Measurements from ENCODE around the gene FXYD3. TPM values are rescaled to one million over a fixed set of nuclear protein-coding genes. Genes with fewer than 3 reads are reported as not detected.

The FXYD3 gene
- total RNA-seq, 1 donor from 2014 or later: not detected

GRCh38 chr19:35156673-35157014 lies 41.0 kb downstream of the FXYD3 start:
- Mint-ChIP-seq H3K36me3 (ENCODE audit: low read depth, unreplicated experiment) (peaks cover 31% of the 10 kb centered on the region), H3K27ac (ENCODE audit: unreplicated experiment) (no peak overlapping the region), H3K4me3 (ENCODE audit: unreplicated experiment) (peak overlapping the region; percentile 70), H3K4me1 (ENCODE audit: unreplicated experiment) (peaks cover 21% of the 10 kb centered on the region), H3K9me3 (ENCODE audit: unreplicated experiment) (no peaks in the 10 kb centered on the region), H3K27me3 (ENCODE audit: unreplicated experiment) (peaks cover 8% of the 10 kb centered on the region)
- no peak for DNase-seq (ENCODE audit: low spot score)
- no peak for TF ChIP-seq CTCF (IDR thresholded peaks at IDR 0.05; ENCODE audit: unreplicated experiment)

GRCh38 chr19:35157431-35157830 lies 41.8 kb downstream of the FXYD3 start:
- no peak for TF ChIP-seq CTCF (IDR thresholded peaks at IDR 0.05; ENCODE audit: unreplicated experiment)
- no peaks in the 10 kb centered on the region for H3K9me3 Mint-ChIP-seq (ENCODE audit: unreplicated experiment)
- peaks cover 17% of the 10 kb centered on the region for H3K4me1 Mint-ChIP-seq (ENCODE audit: unreplicated experiment)
- H3K27ac Mint-ChIP-seq (ENCODE audit: unreplicated experiment): no peak overlapping the region
- no peak for DNase-seq (ENCODE audit: low spot score)
- peaks cover 4% of the 10 kb centered on the region for H3K27me3 Mint-ChIP-seq (ENCODE audit: unreplicated experiment)
- no peak overlapping the region for H3K4me3 Mint-ChIP-seq (ENCODE audit: unreplicated experiment)
- peaks cover 37% of the 10 kb centered on the region for H3K36me3 Mint-ChIP-seq (ENCODE audit: low read depth, unreplicated experiment)

DNA sequence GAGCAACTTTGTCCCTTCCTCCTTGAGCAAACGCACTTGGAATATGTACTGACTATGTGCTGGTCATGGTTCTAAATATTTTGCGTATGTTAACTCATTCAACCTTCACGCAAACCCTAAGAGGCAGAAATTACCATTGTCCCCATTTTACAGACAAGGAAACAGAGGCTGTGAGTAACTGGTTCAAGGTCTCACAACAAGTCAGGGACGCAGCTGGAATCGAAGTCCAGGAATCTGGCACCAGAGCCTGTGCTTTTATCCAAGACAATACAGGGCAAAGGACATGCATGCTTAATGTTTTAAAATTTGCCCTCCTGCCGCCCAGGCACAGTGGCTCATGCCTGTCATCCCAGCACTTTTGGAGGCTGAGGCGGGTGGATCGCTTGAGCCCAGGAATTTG lies 44.0 kb downstream of the FXYD3 start:
- Mint-ChIP-seq H3K36me3 (ENCODE audit: low read depth, unreplicated experiment) (peaks cover 59% of the 10 kb centered on the region), H3K9me3 (ENCODE audit: unreplicated experiment) (no peaks in the 10 kb centered on the region), H3K4me1 (ENCODE audit: unreplicated experiment) (peaks cover 6% of the 10 kb centered on the region), H3K27ac (ENCODE audit: unreplicated experiment) (no peak overlapping the region), H3K27me3 (ENCODE audit: unreplicated experiment) (peaks cover 3% of the 10 kb centered on the region), H3K4me3 (ENCODE audit: unreplicated experiment) (no peak overlapping the region)
- no peak for DNase-seq (ENCODE audit: low spot score)
- no peak for TF ChIP-seq CTCF (IDR thresholded peaks at IDR 0.05; ENCODE audit: unreplicated experiment)

- Mint-ChIP-seq H3K27ac (ENCODE audit: unreplicated experiment) (no peak overlapping the region), H3K27me3 (ENCODE audit: unreplicated experiment) (peaks cover 3% of the 10 kb centered on the region), H3K4me1 (ENCODE audit: unreplicated experiment) (peaks cover 4% of the 10 kb centered on the region), H3K36me3 (ENCODE audit: low read depth, unreplicated experiment) (peaks cover 70% of the 10 kb centered on the region), H3K9me3 (ENCODE audit: unreplicated experiment) (no peaks in the 10 kb centered on the region), H3K4me3 (ENCODE audit: unreplicated experiment) (peak overlapping the region; percentile 65)
- no peak for DNase-seq (ENCODE audit: low spot score)
- no peak for TF ChIP-seq CTCF (IDR thresholded peaks at IDR 0.05; ENCODE audit: unreplicated experiment)
These were observed 45.2 kb downstream of the FXYD3 start for GRCh38 chr19:35160629-35161433.

DNA sequence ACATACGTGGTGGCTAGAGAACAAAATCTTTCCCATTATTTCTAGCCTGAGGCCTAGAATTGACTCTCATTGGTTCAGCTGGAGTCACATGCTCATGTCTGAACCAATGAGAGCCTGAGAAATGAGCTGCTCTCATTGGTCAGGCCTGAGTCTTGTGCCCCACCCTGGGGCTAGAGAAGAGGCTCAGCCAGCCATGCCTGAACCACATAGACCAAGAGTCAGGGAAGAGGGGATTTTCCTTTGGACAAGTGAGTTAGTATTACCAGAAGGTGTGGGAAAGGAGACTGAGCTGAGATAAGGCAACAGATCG lies 45.8 kb downstream of the FXYD3 start:
- Mint-ChIP-seq H3K27ac (ENCODE audit: unreplicated experiment) (no peak overlapping the region), H3K4me1 (ENCODE audit: unreplicated experiment) (peaks cover 2% of the 10 kb centered on the region), H3K9me3 (ENCODE audit: unreplicated experiment) (no peaks in the 10 kb centered on the region), H3K27me3 (ENCODE audit: unreplicated experiment) (peaks cover 3% of the 10 kb centered on the region), H3K4me3 (ENCODE audit: unreplicated experiment) (no peak overlapping the region), H3K36me3 (ENCODE audit: low read depth, unreplicated experiment) (peaks cover 71% of the 10 kb centered on the region)
- no peak for TF ChIP-seq CTCF (IDR thresholded peaks at IDR 0.05; ENCODE audit: unreplicated experiment)
- no peak for DNase-seq (ENCODE audit: low spot score)
